ENCODE results near the gene HSP90AA1.
A peak's percentile ranks its signal among the peaks of the same experiment; 100 is the strongest.
"Not testable (repeated sequence)": the region's sequence is repeated elsewhere in the genome, so short reads cannot be mapped to it uniquely, and the experiment has no call there.

The HSP90AA1 gene

GRCh38 chr14:102086972-102087761 is at the start of gene HSP90AA1:
TSS of gene HSP90AA1 (minus strand) at chr14:102087044. CDS start at chr14:102086378, 666 bp downstream.
- DNase-seq = peak; percentile 95

- not testable (repeated sequence) for DNase-seq
These were observed 48.6 kb upstream of the HSP90AA1 start for GRCh38 chr14:102135456-102135855.

- not testable (repeated sequence) for DNase-seq
These were observed 47.9 kb upstream of the HSP90AA1 start for GRCh38 chr14:102134719-102135118.

GRCh38 chr14:102134021-102134420 is 47.2 kb upstream of the HSP90AA1 start:
- not testable (repeated sequence) for DNase-seq

- no peak for DNase-seq
These were observed 44.9 kb upstream of the HSP90AA1 start for GRCh38 chr14:102131741-102132140.

- DNase-seq = no peak
These were observed 40.1 kb upstream of the HSP90AA1 start for GRCh38 chr14:102126807-102127455.

GRCh38 chr14:102125546-102125945 is 38.7 kb upstream of the HSP90AA1 start:
- DNase-seq = no peak

- no peak for DNase-seq
These were observed 37.6 kb upstream of the HSP90AA1 start for GRCh38 chr14:102124419-102124818.

GRCh38 chr14:102121567-102121966 is 34.7 kb upstream of the HSP90AA1 start:
- no peak for DNase-seq

- no peak for DNase-seq
These were observed 34.0 kb upstream of the HSP90AA1 start for GRCh38 chr14:102120888-102121287.

GRCh38 chr14:102117852-102118251 is 31.0 kb upstream of the HSP90AA1 start:
- DNase-seq = no peak

- DNase-seq = no peak
These were observed 29.7 kb upstream of the HSP90AA1 start for GRCh38 chr14:102116361-102117180.

- DNase-seq = no peak
These were observed 24.3 kb upstream of the HSP90AA1 start for GRCh38 chr14:102111101-102111500.

- DNase-seq = not testable (repeated sequence)
These were observed 22.5 kb upstream of the HSP90AA1 start for GRCh38 chr14:102109332-102109731.

- DNase-seq = no peak
These were observed 18.5 kb upstream of the HSP90AA1 start for GRCh38 chr14:102105369-102105768.

GRCh38 chr14:102103062-102103695 is 16.3 kb upstream of the HSP90AA1 start:
- no peak for DNase-seq

- DNase-seq = no peak
These were observed 10.7 kb upstream of the HSP90AA1 start for GRCh38 chr14:102097441-102098135.

- peak; percentile 81 for DNase-seq
These were observed 9.8 kb upstream of the HSP90AA1 start for GRCh38 chr14:102096569-102097188.

GRCh38 chr14:102095871-102096568 is 9.2 kb upstream of the HSP90AA1 start:
- DNase-seq = peak; percentile 17

- DNase-seq = peak; percentile 18
These were observed 8.5 kb upstream of the HSP90AA1 start for GRCh38 chr14:102095231-102095870.

GRCh38 chr14:102094101-102094500 is 7.3 kb upstream of the HSP90AA1 start:
- no peak for DNase-seq

Data from stimulated activated CD4-positive, alpha-beta T cell treated with anti-CD3 and anti-CD28 coated beads, Interleukin-15, amount 100 ng/mL, for 24 hours (primary cell).